GM19455 (cell line): ENCODE results near the gene GOLGA6L10.
"Not testable (repeated sequence)": the region's sequence is repeated elsewhere in the genome, so short reads cannot be mapped to it uniquely, and the experiment has no call there.

Source experiments
- ATAC-seq: cut with Tn5 transposase; IDR thresholded peaks from one replicate; pipeline ENCODE4 v1.9.1; 2021; ENCODE audit not compliant: unreplicated experiment

GOLGA6L10 gene

GRCh38 chr15:82300326-82300725 lies 48.9 kb downstream of the GOLGA6L10 start:
- ATAC-seq, result not testable (repeated sequence)

GRCh38 chr15:82299511-82299914 lies 49.8 kb downstream of the GOLGA6L10 start:
- ATAC-seq, result not testable (repeated sequence)

GRCh38 chr15:82298520-82298919 lies 50.8 kb downstream of the GOLGA6L10 start:
- peak; percentile 50 for ATAC-seq

- no peak for ATAC-seq
Measured at GRCh38 chr15:82298032-82298431, 51.2 kb downstream of the GOLGA6L10 start.

- ATAC-seq, result no peak
Measured at GRCh38 chr15:82297546-82297945, 51.7 kb downstream of the GOLGA6L10 start.

- no peak for ATAC-seq
Measured at GRCh38 chr15:82294061-82294690, 55.1 kb downstream of the GOLGA6L10 start.

GRCh38 chr15:82292271-82292670 lies 57.0 kb downstream of the GOLGA6L10 start:
- no peak for ATAC-seq
